ENCODE data around the gene CD34. TPM values are rescaled to one million over a fixed set of nuclear protein-coding genes. Genes with fewer than 3 reads are reported as not detected.

The CD34 gene
- total RNA-seq, 1 experiment from 2014 or later, result 0.35 TPM

- Histone ChIP-seq H4K8ac (replicated peaks; ENCODE audit: insufficient read length, low read depth, low read length) (no peak overlapping the region), H3K18ac (ENCODE audit: insufficient read length, low read depth, low read length) (no peak overlapping the region), H2BK15ac (ENCODE audit: low read depth, low read length) (no peak overlapping the region), H3K79me1 (ENCODE audit: insufficient read depth, low read depth, low read length, poor library complexity, severe bottlenecking) (no peaks in the 10 kb centered on the region), H3K56ac (ENCODE audit: insufficient read length, low read depth, low read length) (no peak overlapping the region), H4K5ac (ENCODE audit: insufficient read length, low read depth, low read length) (no peak overlapping the region), H2BK5ac (ENCODE audit: insufficient read length, low read length) (no peak overlapping the region), H2BK120ac (ENCODE audit: low read depth, low read length, poor library complexity, severe bottlenecking) (no peak overlapping the region), H3K4me2 (ENCODE audit: insufficient read depth, insufficient read length, low read length) (no peak overlapping the region), H3K23ac (ENCODE audit: insufficient read length, low read depth, low read length) (no peak overlapping the region), H3K79me2 (ENCODE audit: insufficient read depth, low read length) (no peaks in the 10 kb centered on the region), H3K27me3 (ENCODE audit: insufficient read depth, low read length) (no peaks in the 10 kb centered on the region), H3K9ac (ENCODE audit: extremely low read depth, insufficient read length, low read length) (no peak overlapping the region), H3K14ac (ENCODE audit: insufficient read depth, low read length) (no peak overlapping the region), H2AFZ (ENCODE audit: low read length) (no peak overlapping the region), H4K91ac (ENCODE audit: insufficient read length, low read depth, low read length) (no peak overlapping the region), H3K23me2 (ENCODE audit: insufficient read length, low read depth, low read length, poor library complexity, severe bottlenecking) (no peaks in the 10 kb centered on the region), H2BK12ac (ENCODE audit: insufficient read length, low read depth, low read length) (no peak overlapping the region), H3K4ac (ENCODE audit: low read depth, low read length) (no peak overlapping the region), H2BK20ac (ENCODE audit: low read depth, low read length, poor library complexity, severe bottlenecking) (no peak overlapping the region), H4K20me1 (ENCODE audit: control insufficient read depth, insufficient read depth, insufficient read length) (no peaks in the 10 kb centered on the region), H2AK5ac (ENCODE audit: insufficient read length, low read length) (no peak overlapping the region), H3T11ph (ENCODE audit: low read length) (no peak overlapping the region), H3K4me1 (ENCODE audit: insufficient read depth, low read length) (no peaks in the 10 kb centered on the region), H3K9me3 (ENCODE audit: control insufficient read depth, low read depth, low read length) (no peaks in the 10 kb centered on the region), H3K27ac (ENCODE audit: insufficient read length, low read depth, low read length) (no peak overlapping the region)
- TF ChIP-seq CTCF (conservative IDR thresholded peaks at IDR 0.05), result no peak
- no peaks in the 10 kb centered on the region for H3K36me3 Mint-ChIP-seq (ENCODE audit: insufficient read depth in 1 of 3, low read depth in 3 of 3)
- no peak overlapping the region for H3K27ac Mint-ChIP-seq
- no CpG with 5 or more reads among the region's 2 CpGs for WGBS (ENCODE audit: extremely low coverage, insufficient read length, low lambda C conversion rate)
- 0 out of 2 replicates have a peak, but pooled peaks cover 3% of the 10 kb centered on the region for H3K27me3 Mint-ChIP-seq (ENCODE audit: low read depth)
- peaks cover 2 to 8% of the 10 kb centered on the region in 2 experiments; a peak in 3 of 4 replicates for H3K4me1 Mint-ChIP-seq
- H3K9me3 Mint-ChIP-seq, result no peaks in the 10 kb centered on the region
- no peak for DNase-seq
- H3K4me3 Mint-ChIP-seq, result no peak overlapping the region
Observed at GRCh38 chr1:207903053-207903452, 7.9 kb downstream of the CD34 start.

Data from H9 (cell line).